HepG2 (cell line): ENCODE results near the gene ZSWIM6. TPM values are rescaled to one million over a fixed set of nuclear protein-coding genes. Genes with fewer than 3 reads are reported as not detected.

Experiments used
- ATAC-seq: fragments of 200-7000 bp; cut with Tn5 transposase; 3 replicates; pipeline ENCODE4 v1.9.1; 2020; ENCODE audit warnings: mild to moderate bottlenecking, moderate library complexity
- BruUV-seq: library from RNA; stranded (reverse); fragments of 400-500 nt; replicated peaks from 2 replicates; lab custom pipeline; 2021; lab: Mats Ljungman, UMichigan
- CTCF ChIA-PET: fragments of 300-600 bp; formaldehyde crosslinking; extraction: SDS; loops from one replicate; lab custom pipeline; 2021; ENCODE audit warnings: low total read pairs, inconsistent platforms, low intra/inter-chr PET ratio; lab: Yijun Ruan, JAX
- POLR2A ChIA-PET: fragments of 350-600 bp; sonication (Branson Sonifier 250); formaldehyde crosslinking; loops from one replicate; lab custom pipeline; 2020; ENCODE audit warnings: antibody characterized with exemption, inconsistent platforms; lab: Yijun Ruan, JAX
- DNase-seq: peaks from one replicate; pipeline ENCODE4 v3.0.0-alpha.2; 2015; ENCODE audit warnings: low spot score
- FAIRE-seq: peaks from 3 replicates; lab custom pipeline; 2011; peaks lifted over from hg19 to GRCh38; lab: Jason Lieb, UNC
- H2AFZ ChIP-seq: one replicate; pipeline ENCODE4 v1.6.1; 2011; ENCODE audit warnings: low read length, inconsistent platforms
- H3K27ac ChIP-seq: fragments of 300-600 bp; 3 replicates; pipeline ENCODE4 v1.8.0; 2011; ENCODE audit warnings: mixed run types, mild to moderate bottlenecking, mixed read lengths, low read length, inconsistent platforms; ENCODE audit not compliant: insufficient read depth; ENCODE audit errors: extremely low read length
- H3K27me3 ChIP-seq, 2 experiments: fragments of 200-600 bp in 1 of 2; 2 replicates in 1 of 2; 3 replicates in 1 of 2; pipeline versions ENCODE4 v1.6.0 to v1.8.0; 2011; ENCODE audit warnings: low read length in 2 of 2, mild to moderate bottlenecking in 2 of 2, moderate library complexity in 2 of 2, inconsistent platforms in 1 of 2; ENCODE audit not compliant: insufficient read depth in 2 of 2, control insufficient read depth in 1 of 2
- H3K36me3 ChIP-seq, 2 experiments: fragments of 200-600 bp in 1 of 2; replicated peaks in 1 of 2; 2 replicates in 1 of 2; 3 replicates in 1 of 2; pipeline versions ENCODE4 v1.5.1 to v1.8.0; 2011; ENCODE audit warnings: low read length in 2 of 2, inconsistent platforms in 1 of 2; ENCODE audit not compliant: insufficient read depth in 2 of 2, control insufficient read depth in 1 of 2
- H3K4me1 ChIP-seq: 2 replicates; pipeline ENCODE4 v1.5.1; 2012; ENCODE audit warnings: low read length, inconsistent platforms; ENCODE audit not compliant: insufficient read depth
- H3K4me2 ChIP-seq: 2 replicates; pipeline ENCODE4 v1.6.0; 2011; ENCODE audit warnings: low read depth, low read length, inconsistent platforms
- H3K4me3 ChIP-seq, 3 experiments: fragments of 200-600 bp in 1 of 3; sonication (generic), shearing (Covaris generic) in 1 of 3; replicated peaks in 1 of 3; 2 replicates each; pipeline ENCODE4 v1.5.1; 2011 to 2016; ENCODE audit warnings: low read length in 3 of 3, inconsistent platforms in 2 of 3, low read depth in 2 of 3, mild to moderate bottlenecking in 2 of 3, control low read depth in 1 of 3, mixed read lengths in 1 of 3; ENCODE audit not compliant: insufficient read depth in 1 of 3
- H3K79me2 ChIP-seq: one replicate; pipeline ENCODE4 v1.6.1; 2011; ENCODE audit warnings: low read length, inconsistent platforms; ENCODE audit not compliant: insufficient read depth
- H3K9ac ChIP-seq: 2 replicates; pipeline ENCODE4 v1.6.0; 2011; ENCODE audit warnings: mild to moderate bottlenecking, low read depth, low read length, inconsistent platforms; ENCODE audit not compliant: insufficient read depth
- H3K9me3 ChIP-seq: 2 replicates; pipeline ENCODE4 v1.5.1; 2012; ENCODE audit warnings: mild to moderate bottlenecking, low read length
- H4K20me1 ChIP-seq: 2 replicates; pipeline ENCODE4 v1.6.0; 2011; ENCODE audit warnings: inconsistent platforms, mild to moderate bottlenecking, low read length, moderate library complexity; ENCODE audit not compliant: insufficient read depth
- ATM ChIP-seq: fragments of 450-650 bp; IDR thresholded peaks from 2 replicates; pipeline ENCODE4 v1.7.1; 2017; ENCODE audit warnings: mild to moderate bottlenecking, borderline replicate concordance
- DNMT3B ChIP-seq: conservative IDR thresholded peaks from 2 replicates; pipeline ENCODE4 v1.6.1; 2016; ENCODE audit warnings: missing biosample characterization, control low read depth
- MEIS2 ChIP-seq: sonication (generic); formaldehyde crosslinking; IDR thresholded peaks from 2 replicates; pipeline ENCODE4 v1.9.0; 2021; ENCODE audit warnings: mild to moderate bottlenecking, missing genetic modification reagents
- PHF20 ChIP-seq: sonication (generic); formaldehyde crosslinking; IDR thresholded peaks from 2 replicates; pipeline ENCODE4 v1.5.0; 2020; ENCODE audit warnings: mild to moderate bottlenecking, missing genetic modification reagents
- SALL1 ChIP-seq: sonication (generic); formaldehyde crosslinking; IDR thresholded peaks from 2 replicates; pipeline ENCODE4 v1.8.0; 2022; ENCODE audit warnings: mild to moderate bottlenecking, missing genetic modification reagents
- SMARCC2 ChIP-seq: fragments of 450-650 bp; IDR thresholded peaks from 2 replicates; pipeline ENCODE4 v1.6.1; 2017; ENCODE audit warnings: antibody characterized with exemption, mild to moderate bottlenecking
- ZFP1 ChIP-seq: IDR thresholded peaks from 2 replicates; pipeline ENCODE4 v1.6.1; 2016
- ZNF18 ChIP-seq: sonication (generic); formaldehyde crosslinking; IDR thresholded peaks from 2 replicates; pipeline ENCODE4 v1.8.0; 2022; ENCODE audit warnings: mild to moderate bottlenecking, missing genetic modification reagents; ENCODE audit not compliant: insufficient replicate concordance
- ZNF775 ChIP-seq: sonication (generic); formaldehyde crosslinking; IDR thresholded peaks from 2 replicates; pipeline ENCODE4 v1.4.0; 2020; ENCODE audit warnings: missing genetic modification reagents, mild to moderate bottlenecking, moderate library complexity, borderline replicate concordance
- in situ Hi-C: cut with HindIII; loops from 2 replicates; pipeline ENCODE4 v1.10.0; 2017; ENCODE audit warnings: low pct_unique_long_range_greater_than_20kb; ENCODE audit not compliant: extremely low pct_ligation_motif_present
- intact Hi-C: fragments of 100-400 bp; cut with micrococcal nuclease; formaldehyde crosslinking; loops from one replicate; pipeline ENCODE4 v1.10.0; 2022; ENCODE audit not compliant: unreplicated experiment
- polyA plus RNA-seq, 8 experiments: library from polyadenylated mRNA; depleted of rRNA in 3 of 8; stranded (reverse) in 7 of 8; unstranded in 1 of 8; fragments of >200 nt; fragmentation: Illumina TruSeq in 4 of 8; extraction: Trizol in 4 of 8; gene quantifications; 2 replicates each; pipeline versions ENCODE4 v1.2.1 to v1.2.3, GENCODE V29; 2011 to 2016; ENCODE audit warnings: low read depth in 4 of 8, missing spikeins in 1 of 8, mixed read lengths in 1 of 8; ENCODE audit not compliant: insufficient read depth in 1 of 8
- total RNA-seq, 5 experiments: library from RNA; depleted of rRNA; stranded (reverse); fragments of >200 nt; fragmentation: Illumina TruSeq; extraction: Trizol; gene quantifications; 2 replicates each; pipeline ENCODE4 v1.2.3, GENCODE V29; 2016; ENCODE audit warnings: low read depth in 1 of 5
- TF ChIP-seq, protein P1 (sequence below): sonication (generic); formaldehyde crosslinking; IDR thresholded peaks from 2 replicates; pipeline ENCODE4 v1.5.0; 2020; ENCODE audit warnings: missing genetic modification reagents
- TF ChIP-seq, protein P2 (sequence below): IDR thresholded peaks from 2 replicates; pipeline ENCODE4 v1.6.1; 2016; ENCODE audit warnings: low read depth, control low read depth

ZSWIM6 gene
- total and polyA plus RNA-seq, 2 of the 13 experiments (the other 11 are each of a cell fraction or from before 2014, with no cell fraction given), result 0.82 to 1.9 TPM

GRCh38 chr5:61507232-61507631 is 175.2 kb downstream of the ZSWIM6 start:
- no peak overlapping the region for H3K4me2 ChIP-seq
- CTCF ChIA-PET, result no interaction called here

More at GRCh38 chr5:61507232-61507631, 175.2 kb downstream of the ZSWIM6 start:
- FAIRE-seq, result no peak
- no peak overlapping the region for H3K27ac ChIP-seq
- no peak for TF ChIP-seq ZFP1 (CRISPR knock-in tag)
- TF ChIP-seq MEIS2 (CRISPR knock-in tag), result no peak
- TF ChIP-seq SALL1 (CRISPR knock-in tag), result no peak
- TF ChIP-seq DNMT3B (CRISPR knock-in tag), result no peak
- TF ChIP-seq ZNF775 (CRISPR knock-in tag), result no peak
- TF ChIP-seq PHF20 (CRISPR knock-in tag), result no peak
- TF ChIP-seq ZNF18 (CRISPR knock-in tag), result no peak
- TF ChIP-seq, protein P1, sequence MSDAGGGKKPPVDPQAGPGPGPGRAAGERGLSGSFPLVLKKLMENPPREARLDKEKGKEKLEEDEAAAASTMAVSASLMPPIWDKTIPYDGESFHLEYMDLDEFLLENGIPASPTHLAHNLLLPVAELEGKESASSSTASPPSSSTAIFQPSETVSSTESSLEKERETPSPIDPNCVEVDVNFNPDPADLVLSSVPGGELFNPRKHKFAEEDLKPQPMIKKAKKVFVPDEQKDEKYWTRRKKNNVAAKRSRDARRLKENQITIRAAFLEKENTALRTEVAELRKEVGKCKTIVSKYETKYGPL (CRISPR knock-in tag), result no peak
- TF ChIP-seq, protein P2, sequence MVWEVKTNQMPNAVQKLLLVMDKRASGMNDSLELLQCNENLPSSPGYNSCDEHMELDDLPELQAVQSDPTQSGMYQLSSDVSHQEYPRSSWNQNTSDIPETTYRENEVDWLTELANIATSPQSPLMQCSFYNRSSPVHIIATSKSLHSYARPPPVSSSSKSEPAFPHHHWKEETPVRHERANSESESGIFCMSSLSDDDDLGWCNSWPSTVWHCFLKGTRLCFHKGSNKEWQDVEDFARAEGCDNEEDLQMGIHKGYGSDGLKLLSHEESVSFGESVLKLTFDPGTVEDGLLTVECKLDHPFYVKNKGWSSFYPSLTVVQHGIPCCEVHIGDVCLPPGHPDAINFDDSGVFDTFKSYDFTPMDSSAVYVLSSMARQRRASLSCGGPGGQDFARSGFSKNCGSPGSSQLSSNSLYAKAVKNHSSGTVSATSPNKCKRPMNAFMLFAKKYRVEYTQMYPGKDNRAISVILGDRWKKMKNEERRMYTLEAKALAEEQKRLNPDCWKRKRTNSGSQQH (CRISPR knock-in tag), result no peak
- TF ChIP-seq ATM, result no peak
- no peak for TF ChIP-seq SMARCC2
- no peaks in the 10 kb centered on the region for H3K36me3 ChIP-seq
- no peak for DNase-seq
- no peak overlapping the region for H3K4me3 ChIP-seq
- no peak overlapping the region for H3K9ac ChIP-seq
- BruUV-seq, result no TSS peak
- H3K9me3 ChIP-seq, result no peaks in the 10 kb centered on the region
- in situ Hi-C loops (no loop called here), intact Hi-C loops (no loop called here)
- no peaks in the 10 kb centered on the region for H4K20me1 ChIP-seq
- no peak for ATAC-seq
- no peak overlapping the region for H2AFZ ChIP-seq
- POLR2A ChIA-PET, result no interaction called here
- H3K79me2 ChIP-seq, result no peaks in the 10 kb centered on the region
- no peaks in the 10 kb centered on the region for H3K27me3 ChIP-seq
- no peaks in the 10 kb centered on the region for H3K4me1 ChIP-seq
